Activated naive CD4-positive, alpha-beta T cell treated with Interleukin-2 at 50 U/mL for 16 hours (primary cell): ENCODE measurements around the gene RNPEPL1.
"Not testable (repeated sequence)": the region's sequence is repeated elsewhere in the genome, so short reads cannot be mapped to it uniquely, and the experiment has no call there.

Experiments used
- DNase-seq: peaks from one replicate; pipeline ENCODE4 v3.0.0-alpha.2; 2020

The RNPEPL1 gene

DNA sequence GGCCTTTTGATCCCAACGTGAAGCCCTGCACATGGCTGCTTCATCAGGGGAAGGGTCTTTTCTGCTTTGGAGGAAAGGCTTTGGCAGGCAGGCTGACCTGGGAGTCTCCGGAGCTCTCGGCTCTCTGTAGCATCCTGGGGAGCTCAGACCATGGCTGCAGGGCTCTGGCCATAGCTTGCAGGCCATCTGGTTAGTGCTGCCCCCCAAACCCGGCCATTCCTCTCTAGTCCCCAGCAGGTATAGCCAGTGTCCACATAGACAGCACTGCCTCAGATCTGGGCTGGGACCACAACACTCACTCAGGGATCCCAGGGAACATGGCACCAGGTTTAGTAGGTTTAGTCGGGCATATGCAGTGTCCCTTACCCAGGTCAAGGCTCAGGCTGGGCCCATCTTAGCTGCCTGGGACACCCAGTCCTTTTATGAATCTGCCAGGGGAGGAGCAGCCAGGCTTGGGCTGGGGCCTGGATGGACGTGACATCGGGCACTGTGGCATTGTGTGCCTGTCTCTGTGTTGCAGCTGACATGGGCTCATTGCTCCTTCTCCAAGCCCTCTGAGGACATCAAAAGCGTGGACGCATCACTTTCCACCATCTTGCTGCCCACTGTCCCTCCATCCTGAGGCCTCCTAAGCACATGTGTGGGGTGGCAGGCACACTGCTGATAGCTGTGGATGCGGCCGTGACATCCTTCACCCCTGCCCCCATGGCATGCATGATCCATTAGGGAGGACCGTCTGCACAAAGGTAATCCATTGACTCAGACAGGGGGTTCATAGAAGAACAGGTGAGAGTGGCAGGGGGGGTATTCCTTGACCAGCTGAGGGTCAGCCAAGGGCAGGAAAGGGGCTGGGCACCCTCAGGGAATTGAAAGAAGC is 37.8 kb downstream of the RNPEPL1 start:
- DNase-seq, result no peak

DNA sequence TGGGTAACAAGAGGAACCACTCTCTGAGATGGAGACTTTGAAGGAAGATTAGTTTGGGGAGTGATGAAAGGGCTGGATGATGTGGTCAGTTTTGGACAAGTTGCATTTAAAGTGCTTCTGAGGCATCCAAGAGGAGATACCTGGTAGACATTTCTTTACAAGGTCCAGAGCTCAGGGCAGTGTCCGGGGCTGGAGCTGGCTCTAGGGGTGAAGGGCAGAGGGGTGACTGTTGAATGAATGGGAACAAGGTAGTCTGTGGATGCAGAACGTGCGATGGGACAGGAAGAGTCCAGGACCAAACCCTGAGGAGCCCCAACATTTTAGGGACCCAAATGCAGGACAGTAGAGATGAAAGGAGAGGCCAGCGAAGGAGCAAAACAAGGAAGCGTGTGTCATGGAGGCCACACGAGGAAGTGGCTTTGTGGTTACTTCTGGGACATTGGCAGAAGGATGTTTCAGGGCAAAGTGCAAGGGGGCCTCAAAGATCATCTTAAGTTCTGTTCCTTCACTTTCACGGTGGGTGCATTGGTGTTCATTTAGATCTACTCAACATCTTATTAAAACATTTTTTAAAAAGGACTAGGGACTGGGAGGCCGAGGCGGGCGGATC is 43.4 kb downstream of the RNPEPL1 start:
- no peak for DNase-seq

- no peak for DNase-seq
Observed at GRCh38 chr2:240613781-240614180, 45.5 kb downstream of the RNPEPL1 start.

- no peak for DNase-seq
Observed at GRCh38 chr2:240614391-240614790, 46.1 kb downstream of the RNPEPL1 start.

DNA sequence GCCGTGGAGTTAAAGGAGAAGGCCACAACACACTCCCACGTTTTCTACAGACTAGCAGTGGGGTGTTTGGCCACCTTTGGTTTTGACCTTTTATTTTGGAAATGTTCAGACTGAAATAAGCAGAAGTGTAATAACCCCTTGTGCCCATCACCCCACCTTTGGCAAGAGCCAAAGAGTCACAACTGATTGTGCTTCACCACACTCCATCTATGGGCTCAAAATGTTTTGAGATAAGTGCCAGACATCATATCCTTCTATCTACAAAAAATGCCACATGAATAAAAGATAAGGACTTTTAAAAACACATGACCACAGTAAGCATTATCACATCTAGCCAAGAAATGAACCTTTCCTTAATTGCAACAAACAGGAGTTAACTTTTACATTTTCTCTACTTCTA is 47.1 kb downstream of the RNPEPL1 start:
- no peak for DNase-seq

GRCh38 chr2:240615820-240616547 is 47.7 kb downstream of the RNPEPL1 start:
- DNase-seq, result no peak

- DNase-seq, result not testable (repeated sequence)
Observed at GRCh38 chr2:240616860-240617666, 48.8 kb downstream of the RNPEPL1 start.

GRCh38 chr2:240618776-240619175 is 50.5 kb downstream of the RNPEPL1 start:
- no peak for DNase-seq

DNA sequence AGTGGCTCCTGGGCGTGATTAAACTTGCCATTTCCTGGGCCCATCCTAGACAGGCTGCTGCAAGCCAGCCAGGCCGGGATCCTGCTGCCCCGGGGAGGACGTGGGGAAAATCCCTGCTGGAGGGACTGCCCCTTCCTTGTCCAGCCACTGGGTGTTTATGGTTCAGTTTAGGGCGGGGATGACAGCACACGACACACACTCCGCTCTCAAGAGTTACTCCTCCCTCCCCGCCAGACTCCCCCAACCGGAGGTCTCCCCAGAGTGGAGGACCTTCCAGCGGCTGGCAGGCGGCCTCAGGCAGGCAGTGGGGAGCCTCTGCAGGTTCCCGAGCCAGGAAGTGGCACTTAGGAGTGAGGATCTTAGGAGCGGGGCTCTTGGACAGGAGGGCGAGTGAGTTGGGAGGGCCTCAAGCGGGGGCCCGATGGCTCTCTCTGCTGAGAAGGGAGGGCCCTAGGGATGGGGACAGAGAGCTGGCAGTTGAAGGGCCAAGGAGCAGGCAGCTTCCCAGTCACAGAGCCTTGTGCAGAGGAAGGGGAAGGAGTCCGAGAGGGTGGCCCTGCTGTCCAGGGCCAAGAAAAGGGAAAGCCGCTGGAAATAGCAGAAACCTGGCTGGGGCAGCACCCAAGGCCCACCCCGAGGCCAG is 51.3 kb downstream of the RNPEPL1 start:
- no peak for DNase-seq

DNA sequence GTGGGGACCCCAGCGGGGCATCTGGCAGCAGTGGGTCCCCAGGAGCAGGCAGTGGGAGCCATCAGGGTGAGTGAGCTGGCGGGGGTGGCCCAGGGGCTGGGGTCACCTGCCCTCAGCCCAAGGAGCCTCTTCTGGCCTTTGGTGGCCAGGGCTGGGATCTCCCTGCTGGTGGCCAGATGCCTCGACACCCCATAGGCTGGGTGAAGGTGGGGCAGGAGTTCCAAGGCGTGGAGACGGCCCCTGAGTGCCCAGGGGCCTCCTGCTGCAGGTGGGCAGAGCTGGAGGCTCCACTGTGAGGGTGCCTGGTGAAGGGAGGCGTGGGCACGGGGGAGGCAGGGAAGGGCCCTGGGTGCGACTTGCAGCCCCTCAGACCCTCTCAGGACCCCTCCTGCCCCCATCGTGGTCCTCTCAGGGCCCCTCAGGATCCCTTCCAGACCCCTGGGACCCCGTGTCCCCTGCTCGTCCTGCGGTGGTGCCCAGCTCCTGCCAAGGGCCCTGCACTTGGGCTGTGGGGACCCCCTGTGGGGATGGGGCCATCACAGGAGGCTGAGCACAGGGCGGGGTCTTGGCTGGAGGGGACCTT is 52.0 kb downstream of the RNPEPL1 start:
- no peak for DNase-seq

DNA sequence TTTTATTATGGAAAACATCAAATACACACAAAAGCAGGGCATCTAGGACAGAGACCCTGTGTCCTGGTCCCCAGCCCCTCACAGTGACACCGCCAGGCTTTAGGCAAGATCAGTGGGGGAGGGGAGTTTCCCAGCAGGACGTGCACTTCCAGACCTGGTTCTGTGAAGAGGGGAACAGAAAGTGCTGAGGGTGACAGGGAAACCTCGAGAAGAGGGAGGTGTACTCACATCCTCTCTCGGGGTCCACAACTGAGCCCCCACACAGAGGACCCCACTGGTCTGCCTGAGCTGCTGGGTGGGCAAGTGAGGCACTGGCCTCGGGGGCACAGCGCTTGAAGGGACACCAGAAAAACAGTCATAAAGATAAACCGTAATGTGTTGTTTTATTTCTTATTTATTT is 52.6 kb downstream of the RNPEPL1 start:
- DNase-seq, result no peak

- no peak for DNase-seq
Observed at GRCh38 chr2:240622060-240622411, 53.8 kb downstream of the RNPEPL1 start.

- no peak for DNase-seq
Observed at GRCh38 chr2:240622531-240623235, 54.4 kb downstream of the RNPEPL1 start.

- DNase-seq, result no peak
Observed at GRCh38 chr2:240623531-240624010, 55.3 kb downstream of the RNPEPL1 start.

GRCh38 chr2:240624011-240624949 is 56.0 kb downstream of the RNPEPL1 start:
- no peak for DNase-seq

DNA sequence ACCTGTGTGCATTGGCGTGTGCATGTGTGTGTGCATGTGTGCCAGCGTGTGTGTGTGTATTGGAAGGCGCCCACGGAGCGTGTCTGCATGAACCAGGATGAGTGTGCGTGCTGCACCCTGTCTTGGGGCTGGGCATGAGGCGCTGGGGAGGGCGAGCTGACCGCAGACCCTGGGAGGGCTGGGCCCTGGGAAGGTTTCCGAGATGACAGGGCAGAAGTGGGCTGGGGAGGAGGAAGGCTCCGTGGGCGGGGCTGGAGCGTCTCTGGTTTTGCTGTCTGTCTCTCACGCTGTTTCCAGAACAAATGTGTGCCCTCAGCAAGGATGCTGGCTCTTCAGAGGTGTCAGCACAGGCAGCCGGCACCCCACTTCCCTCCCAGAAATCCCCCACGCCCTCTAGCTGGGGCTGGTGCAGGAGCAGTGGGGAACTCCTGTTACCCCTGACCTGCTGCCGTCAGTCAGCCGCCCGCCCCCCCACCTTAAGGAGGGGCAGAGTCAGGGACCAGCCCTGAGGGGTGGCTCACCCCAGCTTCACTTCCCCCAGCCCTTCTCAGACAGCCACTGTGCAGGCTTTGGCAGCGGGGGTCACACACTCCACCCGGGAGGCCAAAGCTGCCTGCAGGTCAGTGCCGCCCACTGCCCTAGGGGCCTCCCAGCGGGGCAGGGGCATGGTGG is 56.8 kb downstream of the RNPEPL1 start, which contains the start of gene GPR35:
TSS of gene GPR35 (plus strand) at position 531 of the 672 bp plus-strand sequence. CDS start 4,473 bp downstream, outside the sequence.
- DNase-seq, result peak; percentile 84

- DNase-seq, result peak; percentile 23
Observed at GRCh38 chr2:240626531-240627300, 58.4 kb downstream of the RNPEPL1 start.

DNA sequence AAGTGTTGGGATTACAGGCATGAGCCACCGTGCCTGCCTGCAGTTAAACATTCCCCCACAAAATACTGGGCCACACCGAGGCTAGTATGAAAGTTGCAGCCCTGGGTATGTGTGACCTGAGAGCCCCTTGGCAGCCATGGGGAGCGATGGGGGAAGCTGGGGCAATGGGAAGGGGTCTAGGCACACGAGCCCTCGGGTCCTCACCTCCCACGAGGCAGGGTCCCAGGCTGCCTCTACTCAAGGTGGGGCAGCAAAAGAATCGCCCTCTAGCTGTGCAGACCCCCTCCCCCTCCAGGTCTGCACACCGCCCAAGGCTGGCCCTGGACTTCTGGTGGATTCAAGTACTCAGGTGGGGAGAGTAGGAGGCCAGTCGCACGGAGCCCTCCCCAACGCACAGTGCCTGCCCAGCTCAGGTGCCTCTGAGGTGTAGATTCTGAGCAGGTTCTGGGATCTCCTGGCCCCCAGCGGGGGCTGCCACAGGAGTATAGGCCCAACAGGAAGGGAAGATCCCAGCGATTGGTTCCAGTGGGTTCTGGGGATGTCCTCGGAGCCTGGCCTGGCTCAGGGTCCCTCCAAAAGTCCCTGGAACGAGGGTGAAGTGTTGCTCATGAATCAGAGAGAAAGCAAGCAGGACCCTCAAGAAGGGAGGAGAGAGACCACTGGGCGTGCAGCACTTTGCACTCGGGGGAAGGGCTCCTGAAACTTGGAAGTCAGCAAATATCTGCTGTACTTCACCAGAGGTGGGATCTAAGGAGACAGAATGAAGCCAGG is 59.6 kb downstream of the RNPEPL1 start:
- DNase-seq, result no peak
